HG02840 (cell line): ENCODE results near the gene CBX1.
A peak's percentile ranks its signal among the peaks of the same experiment; 100 is the strongest.
"Not testable (repeated sequence)": the region's sequence is repeated elsewhere in the genome, so short reads cannot be mapped to it uniquely, and the experiment has no call there.

Source experiments
- ATAC-seq: cut with Tn5 transposase; IDR thresholded peaks from one replicate; pipeline ENCODE4 v1.9.1; 2021; ENCODE audit warnings: mild to moderate bottlenecking, moderate library complexity, moderate number of reproducible peaks; ENCODE audit not compliant: unreplicated experiment, low FRiP score

The CBX1 gene

DNA sequence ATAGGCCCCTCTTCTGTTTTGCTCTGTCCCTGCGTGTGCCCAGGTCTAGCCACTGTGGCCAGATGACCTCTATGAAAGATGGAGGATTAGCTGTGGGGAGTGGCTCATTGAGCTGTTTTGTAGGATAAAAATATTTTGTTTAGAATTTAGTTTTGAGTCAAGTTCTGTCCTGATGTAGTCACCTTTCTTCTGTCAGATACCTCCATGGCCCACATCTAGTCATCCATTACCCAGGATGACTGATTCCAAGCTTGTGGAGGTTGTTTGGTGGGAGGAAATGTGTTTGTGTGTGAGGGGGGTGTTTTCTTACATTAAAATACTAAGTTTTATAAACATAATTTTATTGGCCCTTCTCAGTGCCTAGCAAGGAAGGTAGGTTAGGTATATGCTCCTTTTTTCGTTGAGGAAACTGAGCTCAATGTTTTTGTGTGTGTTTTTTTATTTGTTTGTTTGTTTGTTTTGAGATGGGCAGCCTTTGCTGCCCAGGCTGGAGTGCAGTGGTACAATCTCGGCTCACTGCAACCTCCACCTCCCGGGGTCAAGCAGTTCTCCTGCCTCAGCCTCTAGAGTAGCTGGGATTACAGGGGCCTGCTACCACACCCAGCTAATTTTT lies 22.6 kb upstream of the CBX1 start:
- ATAC-seq = no peak

DNA sequence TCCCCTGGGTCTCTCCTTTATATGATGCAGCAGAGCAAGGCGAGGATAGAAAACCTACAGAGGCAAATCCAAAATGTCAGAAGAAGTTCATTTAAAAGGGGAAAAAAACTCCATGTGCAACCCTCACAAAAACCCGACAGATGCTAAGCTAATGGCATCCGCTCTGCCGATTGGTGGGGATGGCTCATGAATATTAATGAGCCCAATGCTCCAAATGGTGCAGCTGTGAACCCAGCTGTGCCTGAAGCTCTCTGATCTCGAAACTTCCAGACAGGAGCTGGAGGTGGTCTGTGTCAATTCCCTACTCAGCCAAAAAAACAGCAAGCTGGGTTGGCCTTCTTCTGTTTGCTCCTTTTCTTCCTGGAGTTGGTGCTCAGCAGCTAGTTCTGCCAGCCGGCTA lies 21.8 kb upstream of the CBX1 start:
- ATAC-seq = no peak

DNA sequence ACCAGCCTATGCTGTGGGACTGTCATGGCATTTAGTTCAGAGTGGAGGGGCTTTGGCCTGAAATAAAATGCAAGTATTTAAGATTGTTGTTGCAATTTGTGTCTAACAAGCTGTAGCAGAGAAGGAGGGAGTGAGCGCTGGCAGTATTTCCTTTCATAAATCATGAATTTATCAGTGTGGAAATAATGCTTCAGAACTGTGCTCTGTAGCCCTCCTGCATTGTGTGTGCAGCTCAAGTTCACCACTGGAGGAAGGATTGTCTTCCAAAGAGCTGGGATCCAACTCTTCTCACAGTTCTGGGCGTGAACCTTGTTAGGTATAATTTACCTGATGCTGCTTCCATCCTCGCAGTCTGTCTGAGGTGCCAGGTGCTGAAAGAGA lies 21.4 kb upstream of the CBX1 start:
- no peak for ATAC-seq

GRCh38 chr17:48121923-48122664 lies 20.8 kb upstream of the CBX1 start:
- no peak for ATAC-seq

GRCh38 chr17:48113201-48113676 lies 12.0 kb upstream of the CBX1 start:
- no peak for ATAC-seq

- no peak for ATAC-seq
Measured at GRCh38 chr17:48111937-48112241, 10.6 kb upstream of the CBX1 start.

- no peak for ATAC-seq
Measured at GRCh38 chr17:48110761-48111160, 9.5 kb upstream of the CBX1 start.

GRCh38 chr17:48107137-48108055 lies 6.1 kb upstream of the CBX1 start, which contains the start of gene SNX11:
SNX11 (plus strand) TSS chr17:48107766; CDS start chr17:48112044, 4,278 bp downstream.
- peak; percentile 77 for ATAC-seq

- ATAC-seq = no peak
Measured at GRCh38 chr17:48106802-48107136, 5.5 kb upstream of the CBX1 start.

DNA sequence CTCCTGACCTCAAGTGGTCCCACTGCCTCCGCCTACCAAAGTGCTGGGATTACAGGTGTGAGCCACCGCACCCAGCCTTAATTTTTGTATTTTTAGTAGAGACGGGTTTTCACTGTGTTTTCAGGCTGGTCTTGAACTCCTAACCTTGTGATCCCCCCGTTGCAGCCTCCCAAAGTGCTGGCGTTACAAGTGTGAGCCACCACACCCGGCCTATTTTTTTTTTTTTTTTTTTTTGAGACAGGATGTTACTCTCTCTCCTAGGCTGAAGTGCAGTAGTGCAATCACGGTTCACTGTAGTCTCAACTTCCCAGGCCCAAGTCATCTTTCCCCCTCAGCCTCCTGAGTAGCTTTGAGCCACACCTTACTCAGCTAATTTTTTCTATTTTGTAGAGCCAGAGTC lies 3.2 kb upstream of the CBX1 start:
- no peak for ATAC-seq

- ATAC-seq = no peak
Measured at GRCh38 chr17:48102798-48103715, 1.8 kb upstream of the CBX1 start.

- ATAC-seq = no peak
Measured at GRCh38 chr17:48102043-48102750, 919 bp upstream of the CBX1 start.

DNA sequence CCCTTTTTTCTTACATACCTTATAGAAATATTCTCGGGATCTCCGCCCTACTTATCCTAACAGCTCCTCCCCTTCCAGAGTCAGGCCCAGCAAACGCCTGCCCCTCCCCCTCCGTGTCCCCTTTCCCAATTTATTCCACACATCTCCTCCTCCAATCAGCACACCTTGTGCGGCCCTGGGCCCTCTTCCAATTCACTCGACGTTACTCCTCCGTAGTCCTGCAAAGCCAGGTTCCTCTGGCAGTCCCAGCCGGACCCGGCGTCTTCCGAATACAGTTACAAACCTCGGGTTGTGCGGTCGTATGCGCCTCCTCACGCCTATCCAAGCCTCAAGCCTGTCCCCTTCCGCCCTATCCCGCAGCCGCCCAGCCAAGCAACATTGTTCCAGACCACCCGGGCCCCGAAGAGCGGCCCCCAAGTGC lies 677 bp downstream of the CBX1 start:
- ATAC-seq = no peak

GRCh38 chr17:48100160-48100559 lies 1.1 kb downstream of the CBX1 start:
- ATAC-seq = no peak

DNA sequence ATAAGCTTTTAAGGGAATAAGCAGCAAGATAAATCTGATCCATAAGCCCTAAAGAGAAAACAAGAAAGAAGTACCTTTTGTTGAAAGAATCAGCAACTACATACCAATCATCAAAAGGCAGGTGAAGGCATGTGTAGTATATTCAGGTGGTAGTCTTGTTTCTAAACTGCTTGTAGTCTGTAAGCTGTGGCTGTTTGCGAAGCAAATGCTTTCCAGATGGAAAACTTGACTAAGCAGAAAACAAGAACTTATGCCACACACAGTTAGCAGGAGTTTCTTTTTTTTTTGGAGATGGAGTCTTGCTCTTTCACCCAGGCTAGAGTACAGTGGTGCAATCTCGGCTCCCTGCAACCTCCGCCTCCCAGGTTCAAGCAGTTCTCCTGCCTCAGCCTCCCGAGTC lies 5.7 kb downstream of the CBX1 start:
- no peak for ATAC-seq

DNA sequence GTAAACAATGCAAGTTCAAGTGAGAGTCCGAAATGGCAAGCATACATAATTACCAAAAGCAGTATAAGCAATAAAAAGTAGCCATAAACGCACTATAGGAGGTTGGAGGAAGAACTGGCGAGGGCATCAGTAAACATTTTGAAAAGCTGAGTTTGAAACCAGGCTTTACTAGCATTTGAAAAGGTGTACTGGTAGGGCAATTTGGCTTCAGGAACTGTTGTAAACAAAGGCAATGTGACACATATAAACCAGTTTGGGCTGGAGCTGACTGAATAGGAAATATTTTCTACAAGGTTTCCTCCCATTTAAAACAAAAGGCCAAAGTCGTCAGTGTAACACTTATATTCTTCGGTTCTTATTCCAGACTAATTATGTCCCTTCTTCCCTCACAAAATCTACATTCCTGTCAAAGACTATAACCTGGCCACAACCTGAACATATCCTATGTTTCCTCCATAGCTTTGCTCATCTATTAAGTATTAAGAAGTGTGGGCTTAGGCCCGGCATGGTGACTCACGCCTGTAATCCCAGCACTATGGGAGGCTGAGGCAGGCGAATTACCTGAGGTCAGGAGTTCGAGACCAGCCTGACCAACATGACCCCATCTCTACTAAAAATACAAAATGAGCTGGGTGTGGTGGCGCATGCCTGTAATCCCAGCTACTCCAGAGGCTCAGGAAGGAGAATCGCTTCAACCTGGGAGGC lies 7.8 kb downstream of the CBX1 start:
- ATAC-seq = no peak

DNA sequence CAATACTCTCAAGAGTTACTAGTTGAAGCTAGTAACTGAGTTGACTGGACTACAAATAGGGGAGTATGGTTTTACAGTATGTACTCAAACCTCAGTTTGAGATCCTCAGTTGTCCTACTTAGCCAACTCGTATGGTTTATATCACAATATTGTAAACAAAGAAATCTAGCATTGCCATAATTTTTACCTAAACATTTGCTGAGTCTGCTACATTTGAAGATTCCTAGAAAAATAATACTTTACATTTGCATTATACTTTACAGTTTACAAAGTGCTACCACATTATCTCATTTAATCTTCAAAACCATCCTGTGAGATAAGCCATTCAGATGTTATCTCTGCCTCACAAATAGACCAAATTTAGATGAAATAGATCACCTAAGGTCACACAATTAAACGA lies 16.3 kb downstream of the CBX1 start:
- no peak for ATAC-seq

- no peak for ATAC-seq
Measured at GRCh38 chr17:48081858-48082257, 19.4 kb downstream of the CBX1 start.

DNA sequence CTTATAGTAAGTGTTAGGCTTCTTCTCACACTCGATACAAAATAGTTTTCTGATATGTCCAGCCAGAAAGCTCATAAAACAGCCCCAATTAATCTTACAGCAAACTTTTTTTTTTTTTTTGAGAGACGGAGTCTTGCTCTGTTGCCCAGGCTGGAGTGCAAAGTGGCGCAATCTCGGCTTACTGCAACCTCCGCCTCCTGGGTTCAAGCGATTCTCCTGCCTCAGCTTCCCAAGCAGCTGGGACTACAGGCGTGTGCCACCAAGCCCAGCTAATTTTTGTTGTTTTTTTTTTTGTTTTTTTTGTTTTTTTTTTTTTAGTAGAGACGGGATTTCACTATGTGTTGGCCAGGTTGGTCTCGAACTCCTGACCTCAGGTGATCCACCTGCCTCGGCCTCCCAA lies 24.1 kb downstream of the CBX1 start:
- not testable (repeated sequence) for ATAC-seq
